Fibroblast of lung (primary cell): ENCODE data around the gene NRXN2.

Source experiments
- CTCF ChIP-seq, 2 donors: IDR thresholded peaks in 1 of 2; conservative IDR thresholded peaks in 1 of 2; 1 replicate in 1 of 2; 2 replicates in 1 of 2; pipeline ENCODE4 v1.5.1; 2011 to 2012; ENCODE audit warnings: low read length in 2 of 2, control low read depth in 1 of 2, inconsistent platforms in 1 of 2, low read depth in 1 of 2, mild to moderate bottlenecking in 1 of 2
- EZH2 ChIP-seq: IDR thresholded peaks from 2 replicates; pipeline ENCODE4 v1.5.1; 2012; ENCODE audit warnings: low read length, control low read depth, mild to moderate bottlenecking; ENCODE audit errors: missing control alignments

- TF ChIP-seq CTCF (conservative IDR thresholded peaks at IDR 0.05 in 1 of 2, IDR thresholded peaks at IDR 0.05 in 1 of 2; ENCODE audit: low read depth in 1 of 2, low read length in 2 of 2) (no peak), EZH2 (no peak)
Measured at GRCh38 chr11:64559351-64560138, 163.5 kb downstream of the NRXN2 start.
